Progenitor cell of endocrine pancreas (in vitro differentiated cells): Measurements from ENCODE around the gene CFAP126. TPM values are rescaled to one million over a fixed set of nuclear protein-coding genes. Genes with fewer than 3 reads are reported as not detected.

ENCODE experiments used
- DNase-seq: peaks from one replicate; pipeline ENCODE4 v3.0.0; 2021; ENCODE audit warnings: low spot score; ENCODE audit not compliant: unreplicated experiment
- H3K27ac Mint-ChIP-seq: 2 replicates; pipeline ENCODE4 v1.8.0; 2021; ENCODE audit warnings: mild to moderate bottlenecking, moderate library complexity, mixed read lengths
- H3K27me3 Mint-ChIP-seq: 2 replicates; pipeline ENCODE4 v1.8.0; 2021; ENCODE audit warnings: mixed read lengths
- H3K36me3 Mint-ChIP-seq: 2 replicates; pipeline ENCODE4 v1.8.0; 2022; ENCODE audit warnings: mixed read lengths; ENCODE audit not compliant: insufficient read depth
- H3K4me1 Mint-ChIP-seq: 2 replicates; pipeline ENCODE4 v1.8.0; 2021; ENCODE audit warnings: low read depth, mixed read lengths
- H3K4me3 Mint-ChIP-seq: 2 replicates; pipeline ENCODE4 v1.8.0; 2021; ENCODE audit warnings: low read depth, mild to moderate bottlenecking, moderate library complexity, mixed read lengths
- H3K9me3 Mint-ChIP-seq: 2 replicates; pipeline ENCODE4 v1.8.0; 2021; ENCODE audit warnings: low read depth, mixed read lengths
- CTCF ChIP-seq: fragments of 200-600 bp; sonication (generic); IDR thresholded peaks from one replicate; pipeline ENCODE4 v1.5.0; 2021; ENCODE audit warnings: antibody characterized with exemption, mild to moderate bottlenecking; ENCODE audit not compliant: unreplicated experiment
- total RNA-seq: library from RNA; stranded (reverse); gene quantifications from 2 replicates; pipeline ENCODE4 v1.2.1, GENCODE V29; 2021

The CFAP126 gene
- total RNA-seq, 1 donor from 2014 or later = 0.65 TPM

- Mint-ChIP-seq H3K27ac (no peak overlapping the region), H3K9me3 (no peaks in the 10 kb centered on the region), H3K36me3 (no peaks in the 10 kb centered on the region), H3K4me3 (no peak overlapping the region), H3K27me3 (no peaks in the 10 kb centered on the region), H3K4me1 (no peaks in the 10 kb centered on the region)
- no peak for DNase-seq
- no peak for TF ChIP-seq CTCF
Measured at GRCh38 chr1:161373442-161373841, 5.8 kb upstream of the CFAP126 start.

- H3K36me3 Mint-ChIP-seq = peaks cover 9% of the 10 kb centered on the region
- H3K27ac Mint-ChIP-seq = no peak overlapping the region
- DNase-seq = no peak
- no peaks in the 10 kb centered on the region for H3K27me3 Mint-ChIP-seq
- H3K9me3 Mint-ChIP-seq = no peaks in the 10 kb centered on the region
- no peak for TF ChIP-seq CTCF
- peaks cover 7% of the 10 kb centered on the region for H3K4me1 Mint-ChIP-seq
- no peak overlapping the region for H3K4me3 Mint-ChIP-seq
Measured at GRCh38 chr1:161365207-161365606, 2.5 kb downstream of the CFAP126 start.

GRCh38 chr1:161364332-161364731 lies 3.3 kb downstream of the CFAP126 start:
- Mint-ChIP-seq H3K27ac (no peak overlapping the region), H3K4me1 (peaks cover 7% of the 10 kb centered on the region)

GRCh38 chr1:161359291-161359690 lies 8.4 kb downstream of the CFAP126 start:
- no peaks in the 10 kb centered on the region for H3K4me1 Mint-ChIP-seq
- no peaks in the 10 kb centered on the region for H3K27me3 Mint-ChIP-seq
- H3K27ac Mint-ChIP-seq = no peak overlapping the region
- no peak overlapping the region for H3K4me3 Mint-ChIP-seq
- no peak for TF ChIP-seq CTCF
- DNase-seq = no peak
- no peaks in the 10 kb centered on the region for H3K9me3 Mint-ChIP-seq
- peaks cover 9% of the 10 kb centered on the region for H3K36me3 Mint-ChIP-seq

More at GRCh38 chr1:161364332-161364731, 3.3 kb downstream of the CFAP126 start:
- peaks cover 11% of the 10 kb centered on the region for H3K36me3 Mint-ChIP-seq
- H3K27me3 Mint-ChIP-seq = no peaks in the 10 kb centered on the region
- H3K4me3 Mint-ChIP-seq = no peak overlapping the region
- TF ChIP-seq CTCF = no peak
- no peaks in the 10 kb centered on the region for H3K9me3 Mint-ChIP-seq
- DNase-seq = no peak

GRCh38 chr1:161357073-161357472 lies 10.6 kb downstream of the CFAP126 start:
- Mint-ChIP-seq H3K36me3 (peaks cover 5% of the 10 kb centered on the region), H3K4me1 (no peaks in the 10 kb centered on the region), H3K9me3 (no peaks in the 10 kb centered on the region), H3K27me3 (no peaks in the 10 kb centered on the region), H3K27ac (no peak overlapping the region), H3K4me3 (no peak overlapping the region)
- DNase-seq = no peak
- no peak for TF ChIP-seq CTCF
